ENCODE results near the gene SH3PXD2A.

SH3PXD2A gene

GRCh38 chr10:103657061-103657591 is 198.2 kb downstream of the SH3PXD2A start:
- Histone ChIP-seq H3K4me3 (no peak overlapping the region), H3K27ac (no peak overlapping the region)
- DNase-seq (ENCODE audit: low spot score): no peak
- TF ChIP-seq CTCF (IDR thresholded peaks at IDR 0.05): no peak

GRCh38 chr10:103654925-103655324 is 200.5 kb downstream of the SH3PXD2A start:
- H3K27ac ChIP-seq: no peak overlapping the region
- DNase-seq (ENCODE audit: low spot score): no peak
- H3K4me3 ChIP-seq: no peak overlapping the region
- TF ChIP-seq CTCF (IDR thresholded peaks at IDR 0.05): no peak

- no peak for DNase-seq (ENCODE audit: low spot score)
- peak overlapping the region in 1 of 2 donors; percentile 76 for H3K27ac ChIP-seq
- H3K4me3 ChIP-seq: no peak overlapping the region
- no peak for TF ChIP-seq CTCF (IDR thresholded peaks at IDR 0.05)
Measured at GRCh38 chr10:103653581-103654037, 201.8 kb downstream of the SH3PXD2A start.

GRCh38 chr10:103652599-103653281 is 202.6 kb downstream of the SH3PXD2A start:
- Histone ChIP-seq H3K27ac (peak overlapping the region; percentile 25 to 76), H3K4me3 (no peak overlapping the region)
- DNase-seq (ENCODE audit: low spot score): no peak
- TF ChIP-seq CTCF (IDR thresholded peaks at IDR 0.05): no peak

- no peak for TF ChIP-seq CTCF (IDR thresholded peaks at IDR 0.05)
- no peak for DNase-seq (ENCODE audit: low spot score)
- H3K4me3 ChIP-seq: peak overlapping the region; percentile 1
- H3K27ac ChIP-seq: peak overlapping the region; percentile 25 to 76
Measured at GRCh38 chr10:103651783-103652476, 203.4 kb downstream of the SH3PXD2A start.

GRCh38 chr10:103651333-103651732 is 204.0 kb downstream of the SH3PXD2A start:
- TF ChIP-seq CTCF (IDR thresholded peaks at IDR 0.05): no peak
- no peak for DNase-seq (ENCODE audit: low spot score)
- H3K4me3 ChIP-seq: no peak overlapping the region
- peak overlapping the region; percentile 25 to 76 for H3K27ac ChIP-seq
